Dermis blood vessel endothelial cell (primary cell): ENCODE measurements around the gene PRKCH. TPM values are rescaled to one million over a fixed set of nuclear protein-coding genes. Genes with fewer than 3 reads are reported as not detected.

Experiments
- DNase-seq: peaks from one replicate; pipeline ENCODE4 v3.0.0; 2010
- total RNA-seq: library from RNA; depleted of rRNA; stranded (reverse); fragments of >200 nt; gene quantifications from 2 replicates; pipeline ENCODE4 v1.2.3, GENCODE V29; 2014

PRKCH gene
- total RNA-seq, 1 donor from 2014 or later, result 327 TPM

DNA sequence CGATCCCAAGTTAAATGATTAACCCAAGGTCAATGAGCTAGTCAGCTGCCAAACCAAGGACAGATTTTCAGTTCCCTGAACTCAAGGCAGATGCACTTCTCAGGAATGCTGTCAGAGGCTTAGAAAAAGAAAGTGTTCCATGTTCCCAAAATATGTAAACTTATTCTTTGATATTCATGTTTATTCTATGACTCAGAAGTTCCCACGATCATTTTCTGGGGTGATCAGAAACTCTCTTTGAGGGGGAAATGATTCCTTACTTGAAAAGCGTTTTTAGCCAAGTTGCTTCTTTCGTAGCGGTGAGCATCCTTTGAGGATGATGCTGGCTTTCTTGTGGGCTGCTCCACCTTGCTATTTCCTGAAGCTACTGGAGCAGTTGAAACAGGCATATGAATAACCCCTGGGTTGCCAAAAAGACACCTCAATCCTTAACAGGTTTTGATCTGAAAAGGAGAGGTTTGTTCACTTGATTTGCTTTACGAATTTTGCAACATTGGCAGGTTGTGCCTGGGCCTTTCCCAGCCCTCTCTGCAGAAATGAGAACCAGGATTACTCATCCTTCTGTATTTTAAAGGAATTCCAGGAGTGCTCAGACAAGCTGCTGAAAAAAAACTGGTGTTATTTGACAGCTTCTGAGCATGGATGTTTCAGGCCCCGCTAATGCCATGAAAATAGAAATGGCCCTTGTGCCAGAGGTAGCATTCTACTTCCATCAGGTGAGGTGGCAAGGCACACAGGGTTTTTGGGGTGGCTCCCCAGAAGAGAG is 252.6 kb downstream of the PRKCH start:
- peak; percentile 33 for DNase-seq

DNA sequence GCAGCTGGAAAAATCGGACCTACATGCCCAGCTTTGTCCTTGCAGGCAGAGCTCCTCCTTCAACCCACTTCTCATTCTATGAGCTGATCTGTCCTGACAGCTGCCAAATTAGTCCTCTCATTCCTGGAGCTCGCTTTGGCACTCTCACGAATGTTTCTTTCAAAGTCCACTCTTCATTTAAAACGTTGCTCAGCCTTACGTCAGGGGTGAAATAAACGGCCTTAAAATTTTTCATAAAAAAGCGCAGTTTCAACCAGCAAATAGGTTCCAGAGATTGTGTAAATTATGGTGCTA is 253.1 kb downstream of the PRKCH start:
- DNase-seq, result no peak

DNA sequence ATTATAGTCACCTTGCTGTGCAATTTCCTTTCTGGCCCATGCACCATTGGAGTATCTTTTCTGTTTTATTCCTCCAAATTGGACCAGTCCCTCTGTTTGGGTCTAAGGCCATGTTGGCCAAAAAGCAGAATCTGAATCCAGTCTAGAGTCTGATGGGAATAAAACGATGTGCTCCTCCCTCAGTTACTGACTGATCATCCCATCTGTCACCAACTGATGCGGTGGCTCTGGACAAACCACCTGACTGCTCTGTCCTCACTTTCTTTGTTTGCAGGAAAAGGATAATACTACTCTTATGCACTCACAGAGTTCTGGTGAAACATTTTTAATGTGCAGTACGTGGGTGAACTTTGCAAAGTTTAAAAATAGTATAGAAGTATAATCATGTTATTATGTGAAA is 253.7 kb downstream of the PRKCH start:
- no peak for DNase-seq

DNA sequence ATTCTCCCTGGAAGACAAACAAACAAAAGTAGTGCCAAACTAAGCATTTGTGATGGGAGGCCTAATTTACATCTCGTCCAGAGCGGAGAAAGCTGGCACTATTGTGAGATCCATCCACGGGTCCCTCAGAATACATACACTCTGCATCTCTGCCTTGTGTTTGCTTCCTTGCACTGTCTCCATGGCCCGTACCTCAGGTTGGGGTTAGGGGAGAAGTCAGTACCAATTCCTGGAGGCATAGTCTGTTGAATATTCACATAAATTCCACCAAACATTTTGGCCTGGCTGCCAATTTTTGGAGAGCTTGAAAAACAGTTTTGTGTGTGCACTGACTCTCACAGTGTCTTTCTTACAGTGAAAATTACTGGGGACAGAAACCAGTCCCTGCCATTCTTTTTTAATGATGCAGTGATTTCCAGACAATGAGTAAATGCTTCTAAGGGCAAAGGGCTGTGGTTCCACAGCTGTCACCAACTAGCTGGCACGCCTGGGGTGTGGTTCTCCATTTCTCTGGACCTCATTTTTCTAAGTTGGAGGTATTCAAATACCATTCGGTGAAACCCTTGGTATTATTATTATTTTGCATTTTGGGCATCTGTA is 254.3 kb downstream of the PRKCH start:
- DNase-seq, result no peak

DNA sequence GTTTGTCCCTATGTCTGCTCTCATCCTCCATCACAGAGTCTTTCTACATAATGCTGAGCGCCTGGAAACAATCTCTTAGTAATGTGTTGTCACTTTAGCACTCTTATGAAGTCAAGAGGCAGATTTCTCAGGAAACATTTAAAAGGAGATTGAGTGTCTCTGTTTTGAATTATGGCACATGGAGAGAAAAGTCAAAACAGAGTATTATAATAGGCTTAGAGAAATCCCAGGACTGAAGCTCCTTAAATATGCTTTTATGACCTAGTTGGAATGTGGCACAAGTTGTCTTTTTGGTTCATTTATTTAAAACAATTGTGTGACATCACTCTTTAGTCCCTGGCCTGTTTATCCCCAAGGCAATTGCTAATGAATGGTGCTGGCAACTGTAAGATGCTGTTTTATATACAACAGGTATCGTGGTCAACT is 256.1 kb downstream of the PRKCH start:
- DNase-seq, result no peak

DNA sequence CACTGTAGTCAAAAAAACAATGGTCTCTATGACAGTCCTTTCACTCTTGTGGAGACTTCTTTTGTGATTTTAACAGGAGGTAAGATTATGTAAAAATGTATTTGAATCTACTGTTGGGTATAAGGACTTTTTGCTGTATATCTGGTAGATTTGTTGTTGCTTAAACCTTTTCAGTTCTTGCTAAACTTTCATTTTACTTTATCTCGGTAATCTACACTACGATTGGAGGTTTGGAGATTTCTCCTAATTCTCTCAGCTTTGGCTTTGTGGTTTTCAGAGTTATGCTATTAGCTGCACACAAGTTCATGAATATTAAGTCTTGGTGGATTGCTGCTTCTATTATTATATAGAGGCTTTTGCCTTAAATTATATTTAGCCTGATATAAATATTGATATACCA is 257.4 kb downstream of the PRKCH start:
- no peak for DNase-seq

DNA sequence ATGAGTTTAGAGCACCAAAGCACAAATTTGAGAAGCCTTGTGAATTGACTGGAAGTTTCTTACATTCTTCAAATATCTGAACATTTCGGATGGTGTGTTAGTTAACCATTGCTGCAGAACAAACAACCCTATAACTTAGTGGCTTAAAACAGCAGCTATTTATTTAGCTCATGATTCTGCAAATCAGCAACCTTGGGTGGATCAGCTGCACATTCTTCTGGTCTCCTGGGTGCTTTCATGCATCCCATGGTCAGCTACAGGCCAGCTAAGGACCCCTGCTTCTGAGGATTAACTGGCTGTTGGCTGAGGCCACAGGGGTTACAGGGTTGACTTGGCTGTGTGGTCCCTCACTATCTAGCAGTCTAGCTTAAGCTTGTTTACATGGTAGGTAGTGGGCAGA is 260.0 kb downstream of the PRKCH start:
- DNase-seq, result no peak

DNA sequence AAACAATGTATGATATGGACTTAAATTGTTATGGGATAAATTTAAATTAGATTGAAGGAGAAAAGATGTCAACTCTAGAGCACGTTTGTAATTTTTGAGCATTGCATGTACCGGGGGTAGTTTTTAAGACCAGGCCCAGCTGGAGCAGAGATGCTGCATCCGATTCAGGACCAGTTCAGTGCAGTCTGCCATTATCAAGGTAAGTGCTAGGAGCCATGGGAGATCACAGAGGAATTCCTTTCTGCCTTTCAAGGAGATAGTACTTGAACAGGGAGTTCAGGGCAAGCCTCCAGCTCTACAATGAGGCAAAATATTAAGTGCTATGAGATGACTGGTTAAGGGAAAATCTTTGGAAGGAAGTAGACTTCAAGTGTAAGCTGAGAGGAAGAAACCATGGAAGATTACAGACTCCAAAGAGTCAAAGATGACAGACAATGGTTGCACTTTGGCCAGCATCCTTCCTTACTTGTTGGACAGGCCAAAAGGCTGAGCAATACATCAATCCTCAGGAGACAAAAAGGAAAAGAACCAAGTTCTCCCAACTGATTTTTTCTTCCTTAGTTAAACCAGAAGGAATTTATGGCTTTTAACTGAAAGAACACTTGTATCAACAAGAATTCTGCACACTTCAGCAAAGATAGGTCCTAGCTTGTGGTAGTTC is 260.7 kb downstream of the PRKCH start:
- no peak for DNase-seq

DNA sequence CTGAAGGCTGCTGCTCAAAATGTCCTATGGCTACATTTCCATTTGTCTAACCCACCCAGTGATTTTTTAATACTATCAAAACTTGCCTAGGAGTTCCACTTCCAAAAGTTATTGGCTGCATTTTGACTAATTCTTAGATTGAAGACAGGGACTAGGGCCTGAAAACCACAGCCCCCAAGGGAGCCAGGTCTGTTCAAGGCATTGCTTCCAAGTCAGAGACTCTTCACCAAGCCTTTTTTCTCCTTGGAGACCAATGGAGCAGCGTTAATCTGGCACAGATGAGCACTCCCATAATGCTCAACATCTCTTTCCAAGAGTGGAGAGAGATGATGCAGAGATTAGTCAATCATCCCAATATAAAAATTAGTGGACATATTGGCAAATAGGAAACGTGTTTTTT is 261.4 kb downstream of the PRKCH start:
- no peak for DNase-seq

DNA sequence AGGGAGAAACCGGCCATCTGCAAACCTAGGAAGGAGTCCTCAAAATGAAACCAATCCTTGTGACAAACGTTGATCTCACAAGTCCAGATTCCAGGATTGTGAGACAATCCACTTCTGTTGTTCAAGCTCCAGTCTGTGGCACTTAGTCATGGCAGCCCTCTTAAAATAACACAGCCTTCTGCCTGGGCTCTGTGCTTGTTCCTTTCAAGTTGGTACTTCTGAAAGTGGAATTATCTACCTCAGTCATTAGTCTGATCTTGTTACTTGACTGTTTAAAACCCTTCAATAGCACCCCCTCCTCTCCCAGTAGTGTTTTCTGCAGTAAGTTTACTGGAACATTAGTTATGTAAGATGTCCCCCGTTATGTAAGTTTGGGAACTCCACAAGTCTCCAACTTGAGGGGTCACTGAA is 263.0 kb downstream of the PRKCH start:
- DNase-seq, result no peak

DNA sequence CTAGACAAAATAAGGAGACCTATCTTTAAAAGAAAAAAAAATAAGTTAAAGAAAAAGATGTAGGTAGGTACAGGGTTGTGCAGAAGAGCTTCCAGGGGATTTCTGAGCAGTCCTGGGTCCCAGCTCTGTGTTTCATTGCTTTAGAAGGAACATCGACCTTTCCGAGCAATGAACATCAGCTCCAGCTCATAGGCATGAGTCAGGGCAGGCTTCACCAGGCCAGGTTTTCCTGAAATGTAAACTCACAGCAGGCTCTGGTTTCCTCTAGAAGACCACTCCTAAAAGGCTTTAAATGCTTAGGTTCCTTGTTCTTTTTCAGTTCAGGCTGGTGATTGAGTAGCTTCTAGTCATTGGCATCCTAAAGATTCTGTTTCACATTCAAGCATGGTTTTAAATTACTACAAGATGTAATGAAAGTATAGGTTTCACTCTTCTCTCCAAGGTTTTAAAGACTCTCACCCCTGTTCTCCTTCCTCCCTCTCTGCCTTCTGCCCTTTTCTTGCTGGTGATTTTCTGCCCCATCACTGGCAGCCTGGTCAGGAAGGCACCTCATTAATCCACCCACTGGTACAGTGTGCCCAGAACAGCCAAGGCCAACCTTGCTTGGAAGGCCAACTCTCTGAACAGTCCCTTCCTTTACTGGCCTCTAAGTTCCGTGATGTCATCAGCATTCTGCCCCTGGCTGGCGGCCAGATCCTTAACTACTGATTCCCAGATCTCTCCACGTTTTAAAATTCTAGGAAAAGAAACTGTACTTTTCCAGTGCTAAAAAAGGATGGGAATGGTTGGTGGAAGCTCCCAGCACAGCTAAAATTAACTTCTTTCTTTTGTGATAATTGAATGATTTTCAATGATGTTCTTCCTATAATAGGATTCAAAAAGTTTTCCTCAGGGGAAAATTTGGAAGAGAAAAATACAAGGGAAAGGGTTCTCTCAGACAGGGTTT is 264.5 kb downstream of the PRKCH start:
- peak; percentile 92 for DNase-seq

DNA sequence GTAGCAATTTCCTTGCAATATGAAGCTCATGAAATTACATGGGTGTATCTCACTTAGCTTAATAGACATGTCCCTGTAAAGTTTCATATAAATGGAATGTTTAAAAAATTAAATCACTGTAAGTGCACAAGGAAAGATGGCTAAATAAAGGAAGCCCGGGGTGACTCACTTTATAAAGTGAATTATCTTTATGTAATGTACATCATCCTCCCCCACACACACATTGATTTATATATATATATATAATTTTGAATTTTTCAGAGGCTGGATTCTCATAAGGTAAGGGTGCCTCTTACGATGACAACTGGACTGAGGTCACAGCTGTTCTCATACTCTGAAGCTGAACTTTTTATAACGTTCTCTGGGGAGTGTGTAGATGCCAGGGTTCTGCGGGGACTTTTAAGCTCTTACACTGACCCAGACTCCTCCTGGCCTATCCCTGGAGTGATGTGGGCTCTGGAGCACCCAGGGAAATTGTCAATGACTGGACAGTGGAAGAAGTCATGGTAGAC is 265.2 kb downstream of the PRKCH start:
- no peak for DNase-seq

DNA sequence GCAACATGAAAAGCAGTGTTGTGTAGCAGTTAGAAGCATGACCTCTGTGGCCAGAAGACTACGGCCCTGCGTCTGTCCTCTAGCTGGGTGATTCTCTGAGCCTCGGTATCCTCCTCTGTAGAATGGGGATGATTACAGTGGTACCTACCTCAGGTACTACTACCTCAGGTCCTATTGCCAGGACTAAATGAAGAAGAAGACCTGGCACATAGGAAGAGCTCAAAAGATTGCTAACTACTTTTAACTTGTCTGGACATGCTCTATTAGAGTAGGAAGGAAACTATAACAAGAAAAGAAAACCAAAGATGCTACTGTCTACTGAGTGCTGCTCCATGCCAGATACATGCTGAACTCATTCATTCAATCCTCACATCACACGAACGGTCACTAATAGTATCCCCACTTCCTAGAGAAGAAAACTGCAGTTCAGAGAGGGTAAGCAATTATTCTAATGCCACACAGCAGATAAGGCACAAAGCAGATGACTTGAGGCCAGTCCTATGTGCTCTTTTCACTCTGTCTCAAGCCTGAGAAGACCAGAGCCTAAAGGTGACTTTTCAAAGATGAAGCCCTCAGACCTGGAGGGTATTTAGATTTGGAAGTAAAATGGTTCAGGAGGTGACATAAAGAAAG is 265.8 kb downstream of the PRKCH start:
- DNase-seq, result no peak

DNA sequence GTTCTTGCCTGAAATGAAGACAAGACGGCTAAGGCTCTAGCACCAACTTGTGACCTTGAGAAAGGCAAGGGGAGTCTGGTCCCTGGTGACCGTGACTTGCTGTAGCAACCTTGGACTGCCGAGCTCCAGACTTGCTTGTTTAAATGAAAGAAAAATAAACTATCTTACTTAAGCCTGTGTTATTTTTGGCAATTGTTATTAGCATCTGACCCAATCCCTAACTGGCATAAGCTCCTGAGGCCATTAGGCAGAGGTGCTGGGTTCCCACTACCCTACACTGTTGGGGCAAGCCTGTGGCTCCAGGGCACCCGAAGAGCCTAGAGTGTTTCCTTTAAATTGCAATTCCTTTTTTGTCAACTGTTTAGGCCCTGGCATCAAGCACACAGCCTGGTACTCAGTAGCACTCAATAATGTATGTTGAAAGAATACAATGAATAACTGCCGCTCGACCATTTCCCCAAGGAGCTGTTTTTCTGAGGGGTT is 267.1 kb downstream of the PRKCH start:
- DNase-seq, result peak; percentile 48

DNA sequence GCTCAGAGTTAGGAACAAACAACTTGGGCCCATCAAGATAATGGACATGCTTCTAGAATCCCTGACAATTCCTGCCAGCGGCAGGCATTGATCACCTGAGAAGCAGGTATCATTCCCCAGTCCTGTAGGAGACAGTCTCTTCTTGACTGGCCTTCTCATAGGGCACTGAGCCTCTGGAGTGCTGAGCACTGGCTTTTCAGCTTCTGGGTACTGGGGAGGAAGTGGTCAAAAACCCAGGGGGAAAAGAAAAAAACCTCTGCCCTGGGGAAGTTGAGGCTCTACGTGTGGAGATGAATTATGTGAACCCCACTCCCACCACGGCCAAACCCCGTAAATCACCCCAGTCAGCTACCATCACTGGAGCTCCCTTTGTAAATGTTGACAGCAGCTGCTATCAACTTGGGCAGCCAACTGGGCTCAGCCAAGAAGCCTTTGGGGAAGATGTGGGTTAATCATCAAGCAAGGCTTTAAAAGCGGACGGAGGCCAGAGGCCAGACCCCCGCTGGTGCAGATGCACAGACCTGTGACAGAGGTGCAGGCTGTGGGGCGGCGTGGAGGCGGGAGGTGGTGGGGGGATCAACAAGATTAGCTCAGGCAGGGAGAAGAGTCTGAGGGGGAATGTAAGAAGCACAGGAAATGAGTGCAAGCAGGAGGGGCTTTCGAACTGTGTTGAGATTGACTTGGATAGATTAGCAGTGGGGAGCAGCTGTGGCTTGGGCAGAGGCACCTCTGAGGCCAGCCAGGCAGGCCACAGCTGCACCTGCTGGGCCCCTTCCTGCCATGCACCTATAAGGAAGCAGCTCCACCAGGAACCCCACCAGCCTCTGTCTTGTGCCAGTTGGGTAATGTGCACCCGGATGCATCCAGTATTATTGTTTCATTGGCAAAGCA is 268.6 kb downstream of the PRKCH start:
- DNase-seq, result no peak

DNA sequence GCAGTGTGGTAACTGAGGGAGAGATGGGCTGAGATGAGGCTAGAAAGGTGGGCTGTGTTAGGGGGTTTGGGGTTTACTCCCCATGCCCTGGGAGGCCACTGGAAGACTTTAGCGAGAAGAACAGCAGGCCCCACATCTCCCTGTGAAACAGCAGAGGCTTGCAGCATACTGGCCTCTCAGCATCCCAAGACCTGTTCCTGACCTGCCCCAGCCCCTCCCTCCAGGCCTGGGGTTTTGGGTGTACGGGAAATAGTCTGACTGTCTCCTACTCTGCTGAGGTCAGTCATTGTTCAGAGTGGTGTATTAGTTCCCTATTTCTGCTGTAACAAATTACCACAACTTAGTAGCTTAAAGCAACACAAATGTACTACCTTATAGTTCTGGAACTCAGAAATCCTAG is 270.5 kb downstream of the PRKCH start:
- no peak for DNase-seq

DNA sequence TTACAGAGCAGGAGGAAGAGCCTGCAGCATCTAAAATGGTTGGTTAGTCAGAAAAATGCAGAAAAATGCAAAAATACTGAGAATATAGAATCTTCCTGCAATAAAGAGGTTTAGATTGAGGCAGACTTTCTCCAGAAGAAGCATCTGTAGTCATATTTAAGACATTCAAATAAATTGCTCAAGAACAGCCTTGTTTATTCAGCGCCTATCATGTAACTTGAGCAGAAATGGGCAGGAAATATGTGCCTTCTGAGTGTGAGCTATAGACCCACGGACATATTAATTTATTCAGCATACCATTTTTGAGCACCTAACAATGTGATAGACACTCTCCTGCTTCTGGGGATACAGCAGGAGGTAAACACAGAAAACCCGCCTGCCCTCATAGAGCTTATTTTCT is 272.0 kb downstream of the PRKCH start:
- no peak for DNase-seq

DNA sequence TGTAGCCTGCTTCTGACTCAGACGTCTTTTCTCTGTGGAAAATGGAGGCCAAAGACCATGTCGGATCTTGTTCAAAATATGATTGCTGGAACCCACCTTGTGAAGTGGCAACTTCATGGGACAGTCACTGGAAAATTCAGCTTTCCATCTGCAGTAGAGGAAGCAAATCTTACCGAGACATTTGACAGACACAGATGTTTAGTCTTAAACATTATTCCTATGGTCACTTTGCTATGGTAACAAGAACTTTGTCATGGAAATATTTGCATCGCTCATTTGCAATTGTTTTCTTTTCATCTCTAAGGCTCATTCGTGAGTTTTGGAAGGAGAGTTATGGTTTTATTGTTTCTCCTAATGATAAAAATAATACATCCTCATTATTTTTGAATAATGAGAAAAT is 275.6 kb downstream of the PRKCH start:
- DNase-seq, result peak; percentile 53

DNA sequence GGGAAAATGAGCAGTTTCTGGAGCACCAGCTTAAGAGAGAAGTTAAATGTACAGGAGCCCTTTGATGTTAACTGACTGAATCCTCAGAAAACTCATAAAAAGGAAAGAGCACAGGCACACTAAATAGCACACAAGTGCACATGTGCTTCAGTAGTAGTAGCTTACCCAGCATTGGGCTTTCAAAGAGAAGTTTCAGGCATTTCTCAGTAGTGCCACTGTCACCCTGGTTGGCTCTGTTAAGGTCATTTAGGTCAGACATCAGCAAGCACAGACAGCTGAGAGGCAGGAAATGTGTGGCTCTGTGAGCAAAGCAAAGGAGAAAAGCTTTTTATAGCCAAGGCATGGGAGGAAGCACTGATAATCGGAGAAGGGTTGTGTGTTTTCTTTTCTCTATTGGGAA is 277.6 kb downstream of the PRKCH start:
- DNase-seq, result peak; percentile 69

DNA sequence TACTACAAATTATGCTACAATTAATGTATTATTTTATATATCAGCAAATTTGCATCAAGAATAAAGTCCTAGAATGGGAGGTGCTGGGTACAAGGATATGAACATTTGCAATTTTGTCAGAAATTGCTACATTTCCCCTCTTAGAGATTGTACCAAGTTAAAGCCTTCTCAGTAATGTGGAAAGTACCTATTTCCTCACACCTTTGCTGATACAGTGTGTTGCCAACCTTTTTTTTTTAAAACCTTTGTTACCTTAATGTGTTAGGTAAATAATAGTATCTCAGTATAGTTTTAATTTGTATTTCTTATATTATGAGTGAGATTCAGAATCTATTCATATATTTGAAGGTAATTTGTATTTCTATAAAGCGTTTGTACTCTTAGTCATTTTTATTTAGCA is 278.6 kb downstream of the PRKCH start:
- no peak for DNase-seq
